ACC112 (cell line): ENCODE measurements around the gene FXYD2.

Experiments
- H2AFZ ChIP-seq: fragments of 200-600 bp; sonication (generic); one replicate; pipeline ENCODE4 v1.6.0; 2017; ENCODE audit warnings: antibody characterized with exemption, low read length; ENCODE audit not compliant: unreplicated experiment
- H3K27ac ChIP-seq: fragments of 200-600 bp; sonication (generic); 2 replicates; pipeline ENCODE4 v1.5.1; 2014; ENCODE audit warnings: low read depth, mild to moderate bottlenecking, antibody characterized with exemption, low read length, moderate library complexity
- H3K27me3 ChIP-seq: fragments of 200-600 bp; sonication (generic); 2 replicates; pipeline ENCODE4 v1.6.1; 2014; ENCODE audit warnings: mild to moderate bottlenecking, antibody characterized with exemption, low read length, moderate library complexity, mixed read lengths; ENCODE audit not compliant: insufficient read depth
- H3K36me3 ChIP-seq: fragments of 200-600 bp; sonication (generic); 2 replicates; pipeline ENCODE4 v1.6.1; 2016; ENCODE audit warnings: mild to moderate bottlenecking, antibody characterized with exemption, low read length, moderate library complexity, mixed read lengths; ENCODE audit not compliant: insufficient read depth
- H3K4me1 ChIP-seq: fragments of 200-600 bp; sonication (generic); one replicate; pipeline ENCODE4 v1.6.1; 2016; ENCODE audit warnings: low read length, mixed read lengths; ENCODE audit not compliant: insufficient read depth, unreplicated experiment, control insufficient read depth
- H3K4me3 ChIP-seq: fragments of 200-600 bp; sonication (generic); 2 replicates; pipeline ENCODE4 v1.5.1; 2014; ENCODE audit warnings: mild to moderate bottlenecking, low read depth, low read length
- H3K79me2 ChIP-seq: fragments of 200-600 bp; sonication (generic); one replicate; pipeline ENCODE4 v1.6.0; 2016; ENCODE audit warnings: low read length; ENCODE audit not compliant: control insufficient read depth, unreplicated experiment, insufficient read depth

The FXYD2 gene

GRCh38 chr11:117827521-117828511 lies 3.3 kb upstream of the FXYD2 start:
- H3K4me3 ChIP-seq = no peak overlapping the region
- H3K79me2 ChIP-seq = no peaks in the 10 kb centered on the region
- H2AFZ ChIP-seq = no peak overlapping the region
- peaks cover 20% of the 10 kb centered on the region for H3K27me3 ChIP-seq
- no peak overlapping the region for H3K27ac ChIP-seq
- no peaks in the 10 kb centered on the region for H3K36me3 ChIP-seq
- H3K4me1 ChIP-seq = peaks cover 23% of the 10 kb centered on the region

- Histone ChIP-seq H3K4me3 (no peak overlapping the region), H3K79me2 (no peaks in the 10 kb centered on the region), H3K27me3 (peaks cover 10% of the 10 kb centered on the region), H3K36me3 (no peaks in the 10 kb centered on the region), H3K4me1 (peaks cover 23% of the 10 kb centered on the region), H2AFZ (no peak overlapping the region), H3K27ac (no peak overlapping the region)
These were observed 2.3 kb upstream of the FXYD2 start for GRCh38 chr11:117826832-117827231.

GRCh38 chr11:117826190-117826570 lies 1.6 kb upstream of the FXYD2 start:
- no peak overlapping the region for H2AFZ ChIP-seq
- no peak overlapping the region for H3K27ac ChIP-seq
- no peak overlapping the region for H3K4me3 ChIP-seq
- peaks cover 23% of the 10 kb centered on the region for H3K4me1 ChIP-seq
- H3K36me3 ChIP-seq = no peaks in the 10 kb centered on the region
- no peaks in the 10 kb centered on the region for H3K79me2 ChIP-seq
- H3K27me3 ChIP-seq = peaks cover 5% of the 10 kb centered on the region

GRCh38 chr11:117825538-117826189 lies 1.1 kb upstream of the FXYD2 start:
- H3K36me3 ChIP-seq = no peaks in the 10 kb centered on the region
- H3K27ac ChIP-seq = no peak overlapping the region
- no peak overlapping the region for H3K4me3 ChIP-seq
- H3K79me2 ChIP-seq = no peaks in the 10 kb centered on the region
- H3K4me1 ChIP-seq = peaks cover 23% of the 10 kb centered on the region
- H3K27me3 ChIP-seq = peaks cover 4% of the 10 kb centered on the region
- H2AFZ ChIP-seq = no peak overlapping the region

- Histone ChIP-seq H2AFZ (no peak overlapping the region), H3K4me1 (peaks cover 21% of the 10 kb centered on the region), H3K4me3 (no peak overlapping the region), H3K36me3 (no peaks in the 10 kb centered on the region), H3K27ac (no peak overlapping the region), H3K79me2 (no peaks in the 10 kb centered on the region), H3K27me3 (no peaks in the 10 kb centered on the region)
These were observed 561 bp downstream of the FXYD2 start for GRCh38 chr11:117823946-117824420.

- Histone ChIP-seq H3K4me1 (peaks cover 20% of the 10 kb centered on the region), H3K36me3 (no peaks in the 10 kb centered on the region), H3K79me2 (no peaks in the 10 kb centered on the region), H2AFZ (no peak overlapping the region), H3K27ac (no peak overlapping the region), H3K27me3 (no peaks in the 10 kb centered on the region), H3K4me3 (no peak overlapping the region)
These were observed 1.1 kb downstream of the FXYD2 start for GRCh38 chr11:117823294-117823945.

- H3K4me3 ChIP-seq = no peak overlapping the region
- H3K27ac ChIP-seq = no peak overlapping the region
- H3K79me2 ChIP-seq = no peaks in the 10 kb centered on the region
- no peak overlapping the region for H2AFZ ChIP-seq
- H3K27me3 ChIP-seq = no peaks in the 10 kb centered on the region
- H3K36me3 ChIP-seq = no peaks in the 10 kb centered on the region
- H3K4me1 ChIP-seq = peaks cover 25% of the 10 kb centered on the region
These were observed 2.2 kb downstream of the FXYD2 start for GRCh38 chr11:117822074-117823033.

- Histone ChIP-seq H3K27ac (no peak overlapping the region), H2AFZ (no peak overlapping the region), H3K79me2 (no peaks in the 10 kb centered on the region), H3K27me3 (no peaks in the 10 kb centered on the region), H3K36me3 (no peaks in the 10 kb centered on the region), H3K4me1 (peaks cover 28% of the 10 kb centered on the region), H3K4me3 (no peak overlapping the region)
These were observed 3.1 kb downstream of the FXYD2 start for GRCh38 chr11:117821431-117821830.

GRCh38 chr11:117820516-117820915 lies 4.0 kb downstream of the FXYD2 start:
- H2AFZ ChIP-seq = no peak overlapping the region
- H3K27ac ChIP-seq = no peak overlapping the region
- no peaks in the 10 kb centered on the region for H3K36me3 ChIP-seq
- no peaks in the 10 kb centered on the region for H3K79me2 ChIP-seq
- H3K4me3 ChIP-seq = no peak overlapping the region
- H3K4me1 ChIP-seq = peaks cover 30% of the 10 kb centered on the region
- H3K27me3 ChIP-seq = no peaks in the 10 kb centered on the region

- Histone ChIP-seq H3K4me3 (no peak overlapping the region), H2AFZ (no peak overlapping the region), H3K27me3 (no peaks in the 10 kb centered on the region), H3K4me1 (peaks cover 30% of the 10 kb centered on the region), H3K36me3 (no peaks in the 10 kb centered on the region), H3K79me2 (no peaks in the 10 kb centered on the region), H3K27ac (no peak overlapping the region)
These were observed 4.5 kb downstream of the FXYD2 start for GRCh38 chr11:117820071-117820470.
